Measurements from ENCODE around the gene RBM15B.
A peak's percentile ranks its signal among the peaks of the same experiment; 100 is the strongest.

Gene RBM15B

GRCh38 chr3:51408021-51408420, 16.9 kb downstream of the RBM15B start:
- H3K9me3 ChIP-seq (ENCODE audit: insufficient read depth, low read length), result no peaks in the 10 kb centered on the region
- no peak overlapping the region for H3K4me3 ChIP-seq (ENCODE audit: low read length)
- peaks cover 17% of the 10 kb centered on the region for H3K4me1 ChIP-seq (ENCODE audit: low read length)
- H2AFZ ChIP-seq (ENCODE audit: low read depth, low read length), result no peak overlapping the region
- no peaks in the 10 kb centered on the region for H3K27me3 ChIP-seq (ENCODE audit: low read depth, low read length)
- H4K20me1 ChIP-seq (ENCODE audit: insufficient read depth, low read length), result peaks cover 8% of the 10 kb centered on the region; the same call in 1 of the 2 replicates
- H3K27ac ChIP-seq (ENCODE audit: low read length), result peak overlapping the region; percentile 16; the same call in 1 of the 2 replicates
- H3K36me3 ChIP-seq (replicated peaks; ENCODE audit: low read depth, low read length), result peaks cover 56% of the 10 kb centered on the region
- no peak overlapping the region for H3K9ac ChIP-seq (ENCODE audit: low read length)
- peak overlapping the region; percentile 24 for H3K4me2 ChIP-seq (ENCODE audit: low read length)
- no peak for TF ChIP-seq EZH2phosphoT487 (IDR thresholded peaks at IDR 0.05; ENCODE audit: low read depth)
- H3K79me2 ChIP-seq (ENCODE audit: low read length), result peaks cover 36% of the 10 kb centered on the region

GRCh38 chr3:51408813-51409212, 17.7 kb downstream of the RBM15B start:
- H3K36me3 ChIP-seq (replicated peaks; ENCODE audit: low read depth, low read length), result peaks cover 60% of the 10 kb centered on the region
- no peak overlapping the region for H3K9ac ChIP-seq (ENCODE audit: low read length)
- no peaks in the 10 kb centered on the region for H3K27me3 ChIP-seq (ENCODE audit: low read depth, low read length)
- H3K4me2 ChIP-seq (ENCODE audit: low read length), result peak overlapping the region; percentile 24; the same call in 1 of the 2 replicates
- H2AFZ ChIP-seq (ENCODE audit: low read depth, low read length), result no peak overlapping the region
- peaks cover 36% of the 10 kb centered on the region for H3K79me2 ChIP-seq (ENCODE audit: low read length)
- no peaks in the 10 kb centered on the region for H3K9me3 ChIP-seq (ENCODE audit: insufficient read depth, low read length)
- H3K27ac ChIP-seq (ENCODE audit: low read length), result peak overlapping the region; percentile 16; the same call in 1 of the 2 replicates
- peaks cover 17% of the 10 kb centered on the region for H3K4me1 ChIP-seq (ENCODE audit: low read length)
- no peak for TF ChIP-seq EZH2phosphoT487 (IDR thresholded peaks at IDR 0.05; ENCODE audit: low read depth)
- TF ChIP-seq CTCF (IDR thresholded peaks at IDR 0.05; ENCODE audit: low read depth, low read length), result no peak
- H3K4me3 ChIP-seq (ENCODE audit: low read length), result no peak overlapping the region
- H4K20me1 ChIP-seq (ENCODE audit: insufficient read depth, low read length), result peaks cover 8% of the 10 kb centered on the region; the same call in 1 of the 2 replicates

- Histone ChIP-seq H2AFZ (ENCODE audit: low read depth, low read length) (no peak overlapping the region), H3K79me2 (ENCODE audit: low read length) (0 out of 2 replicates have a peak, but pooled peaks cover 3% of the 10 kb centered on the region), H3K27ac (ENCODE audit: low read length) (no peak overlapping the region), H3K4me2 (ENCODE audit: low read length) (no peak overlapping the region), H3K4me1 (ENCODE audit: low read length) (no peaks in the 10 kb centered on the region), H4K20me1 (ENCODE audit: insufficient read depth, low read length) (no peaks in the 10 kb centered on the region), H3K9ac (ENCODE audit: low read length) (no peak overlapping the region), H3K36me3 (replicated peaks; ENCODE audit: low read depth, low read length) (peaks cover 51% of the 10 kb centered on the region), H3K4me3 (ENCODE audit: low read length) (no peak overlapping the region), H3K27me3 (ENCODE audit: low read depth, low read length) (no peaks in the 10 kb centered on the region), H3K9me3 (ENCODE audit: insufficient read depth, low read length) (no peaks in the 10 kb centered on the region)
- no peak for TF ChIP-seq EZH2phosphoT487 (IDR thresholded peaks at IDR 0.05; ENCODE audit: low read depth)
- TF ChIP-seq CTCF (IDR thresholded peaks at IDR 0.05; ENCODE audit: low read depth, low read length), result no peak
Measured at GRCh38 chr3:51422211-51422610, 31.1 kb downstream of the RBM15B start.

- no peak overlapping the region for H3K4me3 ChIP-seq (ENCODE audit: low read length)
- H3K27ac ChIP-seq (ENCODE audit: low read length), result no peak overlapping the region
- no peak overlapping the region for H2AFZ ChIP-seq (ENCODE audit: low read depth, low read length)
- H3K4me2 ChIP-seq (ENCODE audit: low read length), result no peak overlapping the region
- peaks cover 35% of the 10 kb centered on the region for H3K36me3 ChIP-seq (replicated peaks; ENCODE audit: low read depth, low read length)
- H3K79me2 ChIP-seq (ENCODE audit: low read length), result no peaks in the 10 kb centered on the region
- H3K27me3 ChIP-seq (ENCODE audit: low read depth, low read length), result no peaks in the 10 kb centered on the region
- no peaks in the 10 kb centered on the region for H3K4me1 ChIP-seq (ENCODE audit: low read length)
- H3K9me3 ChIP-seq (ENCODE audit: insufficient read depth, low read length), result no peaks in the 10 kb centered on the region
- TF ChIP-seq CTCF (IDR thresholded peaks at IDR 0.05; ENCODE audit: low read depth, low read length) (no peak), EZH2phosphoT487 (IDR thresholded peaks at IDR 0.05; ENCODE audit: low read depth) (no peak)
- no peak overlapping the region for H3K9ac ChIP-seq (ENCODE audit: low read length)
- no peaks in the 10 kb centered on the region for H4K20me1 ChIP-seq (ENCODE audit: insufficient read depth, low read length)
Measured at GRCh38 chr3:51426921-51427320, 35.8 kb downstream of the RBM15B start.
